Spleen (tissue), 11 donors: ENCODE measurements around the gene MATN1. TPM values are rescaled to one million over a fixed set of nuclear protein-coding genes. Genes with fewer than 3 reads are reported as not detected.

Experiments used
- DNase-seq: peaks from one replicate; pipeline ENCODE4 v3.0.0-alpha.2; 2020
- H3K27ac ChIP-seq, 8 donors: fragments of 200-600 bp; sonication (generic) in 7 of 8; 1 replicate in 4 of 8; 2 replicates in 4 of 8; pipeline versions ENCODE4 v1.5.0 to v1.8.0; 2016 to 2021; ENCODE audit warnings: inconsistent platforms in 4 of 8, mild to moderate bottlenecking in 4 of 8, moderate library complexity in 1 of 8
- H3K27me3 ChIP-seq, 7 donors: fragments of 200-600 bp; sonication (generic) in 6 of 7; replicated peaks in 1 of 7; 1 replicate in 4 of 7; 2 replicates in 3 of 7; pipeline versions ENCODE4 v1.5.0 to v1.8.0; 2016 to 2021; ENCODE audit warnings: inconsistent platforms in 3 of 7, mild to moderate bottlenecking in 1 of 7
- H3K36me3 ChIP-seq, 6 donors: fragments of 200-600 bp; sonication (generic) in 5 of 6; 1 replicate in 4 of 6; 2 replicates in 2 of 6; pipeline versions ENCODE4 v1.5.0 to v1.8.0; 2016 to 2021; ENCODE audit warnings: inconsistent platforms in 2 of 6
- H3K4me1 ChIP-seq, 6 donors: fragments of 200-600 bp; sonication (generic) in 5 of 6; 1 replicate in 3 of 6; 2 replicates in 3 of 6; pipeline versions ENCODE4 v1.5.0 to v1.8.0; 2016 to 2021; ENCODE audit warnings: inconsistent platforms in 3 of 6
- H3K4me3 ChIP-seq, 8 donors: fragments of 200-600 bp; sonication (generic) in 7 of 8; 1 replicate in 4 of 8; 2 replicates in 4 of 8; pipeline versions ENCODE4 v1.5.0 to v1.8.0; 2016 to 2021; ENCODE audit warnings: inconsistent platforms in 4 of 8, mild to moderate bottlenecking in 4 of 8, moderate library complexity in 2 of 8
- H3K9me3 ChIP-seq, 8 donors: fragments of 200-600 bp; sonication (generic) in 7 of 8; 1 replicate in 4 of 8; 2 replicates in 4 of 8; pipeline versions ENCODE4 v1.5.0 to v1.8.0; 2016 to 2021; ENCODE audit warnings: inconsistent platforms in 4 of 8
- CTCF ChIP-seq, 11 experiments: fragments of 200-600 bp in 7 of 11; fragments of 450-650 bp in 4 of 11; sonication (generic) in 4 of 11; IDR thresholded peaks in 8 of 11; conservative IDR thresholded peaks in 3 of 11; 1 replicate in 7 of 11; 2 replicates in 4 of 11; pipeline versions ENCODE4 v1.4.0 to v1.8.0; 2016 to 2021; ENCODE audit warnings: antibody characterized with exemption in 11 of 11, inconsistent platforms in 4 of 11, mild to moderate bottlenecking in 1 of 11
- POLR2A ChIP-seq, 3 donors: fragments of 450-650 bp; IDR thresholded peaks; one replicate each; pipeline ENCODE4 v1.5.1; 2017; ENCODE audit warnings: antibody characterized with exemption in 3 of 3, mild to moderate bottlenecking in 1 of 3
- POLR2AphosphoS5 ChIP-seq, 3 donors: sonication (generic); formaldehyde crosslinking; IDR thresholded peaks; one replicate each; pipeline ENCODE4 v1.5.1; 2017; ENCODE audit warnings: antibody characterized with exemption in 3 of 3
- WGBS, 5 donors: extraction: QIAGEN DNeasy Blood & Tissue Kit in 3 of 5; methylation state at CpG; one replicate each; pipeline versions ENCODE4 v1.1.5 to v1.1.7; 2013 to 2018; 5-methylcytosine and 5-hydroxymethylcytosine counted together
- intact Hi-C: fragments of 100-400 bp; cut with DNase I; formaldehyde crosslinking; loops from one replicate; pipeline ENCODE4 v1.15.0; 2023; ENCODE audit warnings: low total_unique reads
- polyA plus RNA-seq, 3 donors: library from polyadenylated mRNA; stranded (reverse); fragments of 200-250 nt; gene quantifications; one replicate each; pipeline ENCODE4 v1.2.1, GENCODE V29; 2013
- total RNA-seq, 7 donors: library from RNA; depleted of rRNA in 3 of 7; stranded (reverse); fragments of >200 nt in 3 of 7; fragmentation: NEBNext Ultra II Directional in 4 of 7; extraction: Animal tissue kit (Norgen Biotek cat#: 25700) in 4 of 7; gene quantifications; one replicate each; pipeline versions ENCODE4 v1.1.0 to v1.2.1, GENCODE V29; 2016 to 2021
- donor health status: healthy with polysubstance abuse.
- donor health status: DM: no; HTN: no; CAD: no; lungs with moderate emphysema.
- donor health status: DM: no; HTN: no; CAD: no.
- donor health status: Bipolar disorder and iron deficiency.
- donor health status: healthy.
- donor health status: DM: no; HTN: no; CAD: no.
- donor health status: DM: yes; HTN: yes; CAD: no.

Gene MATN1
- total and polyA plus RNA-seq, 10 donors: 0.04 to 1.1 (median 0.54) TPM; not detected in 1

GRCh38 chr1:30724655-30725421 is 1.5 kb upstream of the MATN1 start:
- Histone ChIP-seq H3K9me3 (no peaks in the 10 kb centered on the region), H3K27ac (no peak overlapping the region), H3K4me1 (peaks cover 3 to 67% (median 36%) of the 10 kb centered on the region in 6 donors), H3K4me3 (no peak overlapping the region), H3K27me3 (no peaks in the 10 kb centered on the region), H3K36me3 (peaks cover 0 to 62% (median 17%) of the 10 kb centered on the region in 6 donors)
- TF ChIP-seq POLR2A (IDR thresholded peaks at IDR 0.05) (no peak), CTCF (IDR thresholded peaks at IDR 0.05 in 8 of 11, conservative IDR thresholded peaks at IDR 0.05 in 3 of 11) (no peak), POLR2AphosphoS5 (IDR thresholded peaks at IDR 0.05) (no peak)
- WGBS, 5 donors: 82 to 96% (median 88%) methylated on average over 5 of the region's 5 CpGs
- intact Hi-C loops: loop anchor here (10.0 kb wide), 1 partner anchor 190 kb away; no protein-coding TSS in a partner anchor
- no peak for DNase-seq

GRCh38 chr1:30724175-30724574 is 790 bp upstream of the MATN1 start:
- no peak for DNase-seq
- Histone ChIP-seq H3K27me3 (no peaks in the 10 kb centered on the region), H3K9me3 (no peaks in the 10 kb centered on the region), H3K27ac (no peak overlapping the region), H3K4me1 (peaks cover 0 to 67% (median 36%) of the 10 kb centered on the region in 6 donors), H3K4me3 (no peak overlapping the region), H3K36me3 (peaks cover 0 to 62% (median 17%) of the 10 kb centered on the region in 6 donors)
- WGBS, 5 donors: 88 to 97% (median 92%) methylated on average over 2 of the region's 2 CpGs
- intact Hi-C loops: loop anchor here (10.0 kb wide), 1 partner anchor 191 kb away; no protein-coding TSS in a partner anchor
- no peak for TF ChIP-seq POLR2AphosphoS5 (IDR thresholded peaks at IDR 0.05)
- TF ChIP-seq CTCF (IDR thresholded peaks at IDR 0.05 in 8 of 11, conservative IDR thresholded peaks at IDR 0.05 in 3 of 11): peak in 1 of 11 experiments; percentile 25

GRCh38 chr1:30721812-30722537 is 1.4 kb downstream of the MATN1 start:
- intact Hi-C loops: loop anchor here (10.0 kb wide), 1 partner anchor 193 kb away; no protein-coding TSS in a partner anchor
- 80 to 88% (median 84%) methylated on average over 6 to 9 of the region's 9 CpGs for WGBS, 5 donors
- Histone ChIP-seq H3K4me3 (no peak overlapping the region), H3K9me3 (no peaks in the 10 kb centered on the region), H3K27me3 (no peaks in the 10 kb centered on the region), H3K36me3 (peaks cover 0 to 56% (median 17%) of the 10 kb centered on the region in 6 donors), H3K4me1 (peaks cover 0 to 68% (median 40%) of the 10 kb centered on the region in 6 donors), H3K27ac (no peak overlapping the region)
- no peak for TF ChIP-seq CTCF (IDR thresholded peaks at IDR 0.05 in 8 of 11, conservative IDR thresholded peaks at IDR 0.05 in 3 of 11)
- DNase-seq: no peak

- intact Hi-C loops: loop anchor here (10.0 kb wide), 1 partner anchor 193 kb away; no protein-coding TSS in a partner anchor
- no peak for DNase-seq
- WGBS, 5 donors: 95 to 97% (median 97%) methylated on average over 26 to 27 of the region's 27 CpGs
- peak in 1 of 3 donors; percentile 37 for TF ChIP-seq POLR2AphosphoS5 (IDR thresholded peaks at IDR 0.05)
- TF ChIP-seq CTCF (IDR thresholded peaks at IDR 0.05 in 8 of 11, conservative IDR thresholded peaks at IDR 0.05 in 3 of 11): no peak
- H3K27me3 ChIP-seq: no peaks in the 10 kb centered on the region
- no peaks in the 10 kb centered on the region for H3K9me3 ChIP-seq
- H3K36me3 ChIP-seq: peaks cover 0 to 52% (median 15%) of the 10 kb centered on the region in 6 donors
- no peak overlapping the region for H3K4me3 ChIP-seq
- H3K4me1 ChIP-seq: peaks cover 0 to 68% (median 40%) of the 10 kb centered on the region in 6 donors
- H3K27ac ChIP-seq: no peak overlapping the region
Observed at GRCh38 chr1:30721341-30721793, 2.0 kb downstream of the MATN1 start.
